WTC11 (cell line): ENCODE results near the gene CASP3. TPM values are rescaled to one million over a fixed set of nuclear protein-coding genes. Genes with fewer than 3 reads are reported as not detected.
"Not testable (repeated sequence)": the region's sequence is repeated elsewhere in the genome, so short reads cannot be mapped to it uniquely, and the experiment has no call there.

ENCODE experiments used
- ATAC-seq: fragments of 200-7000 bp; cut with Tn5 transposase; 2 replicates; pipeline ENCODE4 v1.10.0; 2021; ENCODE audit warnings: mild to moderate bottlenecking, moderate library complexity
- CTCF ChIA-PET: fragments of 300-600 bp; sonication (Branson Sonifier 250); formaldehyde crosslinking; loops from one replicate; lab custom pipeline; 2021; ENCODE audit warnings: antibody characterized with exemption; lab: Charles Lee
- POLR2A ChIA-PET: fragments of 350-600 bp; sonication (Branson Sonifier 250); formaldehyde crosslinking; loops from one replicate; lab custom pipeline; 2021; ENCODE audit warnings: antibody characterized with exemption; lab: Charles Lee
- DNase-seq: peaks from one replicate; pipeline ENCODE4 v3.0.0; 2021; ENCODE audit warnings: low spot score
- H3K27ac Mint-ChIP-seq: 2 replicates; pipeline ENCODE4 v1.8.0; 2021; ENCODE audit warnings: mixed read lengths
- H3K27me3 Mint-ChIP-seq: 2 replicates; pipeline ENCODE4 v1.8.0; 2021; ENCODE audit warnings: low read depth, mild to moderate bottlenecking, moderate library complexity, mixed read lengths
- H3K36me3 Mint-ChIP-seq: 2 replicates; pipeline ENCODE4 v1.8.0; 2021; ENCODE audit warnings: mixed read lengths
- H3K4me1 Mint-ChIP-seq: 2 replicates; pipeline ENCODE4 v1.8.0; 2022; ENCODE audit warnings: mixed read lengths
- H3K4me3 Mint-ChIP-seq: 2 replicates; pipeline ENCODE4 v1.8.0; 2021; ENCODE audit warnings: mild to moderate bottlenecking, moderate library complexity, mixed read lengths
- H3K9me3 Mint-ChIP-seq: 2 replicates; pipeline ENCODE4 v1.8.0; 2021; ENCODE audit warnings: mixed read lengths
- ATF1 ChIP-seq: sonication (generic); formaldehyde crosslinking; IDR thresholded peaks from 2 replicates; pipeline ENCODE4 v1.8.1; 2023; ENCODE audit warnings: mild to moderate bottlenecking, moderate library complexity, missing genetic modification reagents
- ELF4 ChIP-seq: sonication (generic); formaldehyde crosslinking; IDR thresholded peaks from 2 replicates; pipeline ENCODE4 v1.8.1; 2022; ENCODE audit warnings: low read depth, mild to moderate bottlenecking, moderate library complexity, missing genetic modification reagents
- ESRRA ChIP-seq: sonication (generic); formaldehyde crosslinking; IDR thresholded peaks from 2 replicates; pipeline ENCODE4 v1.8.1; 2022; ENCODE audit warnings: mild to moderate bottlenecking, missing genetic modification reagents, borderline replicate concordance
- FOXK1 ChIP-seq: sonication (generic); formaldehyde crosslinking; IDR thresholded peaks from 2 replicates; pipeline ENCODE4 v1.8.0; 2022; ENCODE audit warnings: mild to moderate bottlenecking, moderate library complexity, missing genetic modification reagents
- FOXP4 ChIP-seq: sonication (generic); formaldehyde crosslinking; IDR thresholded peaks from 2 replicates; pipeline ENCODE4 v1.8.0; 2022; ENCODE audit warnings: mild to moderate bottlenecking, missing genetic modification reagents
- TEAD4 ChIP-seq: sonication (generic); formaldehyde crosslinking; IDR thresholded peaks from 2 replicates; pipeline ENCODE4 v1.8.0; 2022; ENCODE audit warnings: mild to moderate bottlenecking, missing genetic modification reagents
- TP53 ChIP-seq: sonication (generic); formaldehyde crosslinking; IDR thresholded peaks from 2 replicates; pipeline ENCODE4 v1.8.1; 2023; ENCODE audit warnings: mild to moderate bottlenecking, missing genetic modification reagents
- ZBTB21 ChIP-seq: sonication (generic); formaldehyde crosslinking; IDR thresholded peaks from 2 replicates; pipeline ENCODE4 v1.8.1; 2023; ENCODE audit warnings: mild to moderate bottlenecking, missing genetic modification reagents, borderline replicate concordance
- ZNF317 ChIP-seq: sonication (generic); formaldehyde crosslinking; IDR thresholded peaks from 2 replicates; pipeline ENCODE4 v1.8.1; 2023; ENCODE audit warnings: low read depth, mild to moderate bottlenecking, moderate library complexity, missing genetic modification reagents, borderline replicate concordance
- total RNA-seq: library from RNA; stranded (reverse); gene quantifications from 3 replicates; pipeline ENCODE4 v1.2.3, GENCODE V29; 2021
- TF ChIP-seq, protein P1 (sequence below): sonication (generic); formaldehyde crosslinking; IDR thresholded peaks from 2 replicates; pipeline ENCODE4 v1.8.0; 2023; ENCODE audit warnings: missing genetic modification reagents, mild to moderate bottlenecking, borderline replicate concordance
- TF ChIP-seq, protein P2 (sequence below): fragments of 250-450 bp; sonication (Bioruptor Pico); IDR thresholded peaks from 2 replicates; pipeline ENCODE4 v1.9.0; 2021; ENCODE audit warnings: moderate library complexity, mild to moderate bottlenecking, inconsistent platforms, borderline replicate concordance
- TF ChIP-seq, protein P3 (sequence below): sonication (generic); formaldehyde crosslinking; IDR thresholded peaks from 2 replicates; pipeline ENCODE4 v1.8.1; 2022; ENCODE audit warnings: mild to moderate bottlenecking, moderate library complexity, missing genetic modification reagents
- TF ChIP-seq, protein P4 (sequence below): sonication (generic); formaldehyde crosslinking; IDR thresholded peaks from 2 replicates; pipeline ENCODE4 v1.8.0; 2023; ENCODE audit warnings: mild to moderate bottlenecking, missing genetic modification reagents
- TF ChIP-seq, protein P5 (sequence below): sonication (generic); formaldehyde crosslinking; IDR thresholded peaks from 2 replicates; pipeline ENCODE4 v1.8.1; 2022; ENCODE audit warnings: low read depth, mild to moderate bottlenecking, moderate library complexity, missing genetic modification reagents, borderline replicate concordance
- TF ChIP-seq, protein P6 (sequence below): sonication (generic); formaldehyde crosslinking; IDR thresholded peaks from 2 replicates; pipeline ENCODE4 v1.8.1; 2022; ENCODE audit warnings: low read depth, missing genetic modification reagents, borderline replicate concordance
- TF ChIP-seq, protein P7 (sequence below): sonication (generic); formaldehyde crosslinking; IDR thresholded peaks from 2 replicates; pipeline ENCODE4 v1.8.1; 2023; ENCODE audit warnings: mild to moderate bottlenecking, missing genetic modification reagents

CASP3 gene
- total RNA-seq, 1 experiment from 2014 or later = 78.9 TPM

- Mint-ChIP-seq H3K36me3 (0 out of 2 replicates have a peak, but pooled peaks cover 3% of the 10 kb centered on the region), H3K9me3 (no peaks in the 10 kb centered on the region), H3K27ac (no peak overlapping the region), H3K4me1 (no peaks in the 10 kb centered on the region; the same call in 1 of the 2 replicates), H3K4me3 (no peak overlapping the region), H3K27me3 (no peaks in the 10 kb centered on the region)
- TF ChIP-seq, protein P1, sequence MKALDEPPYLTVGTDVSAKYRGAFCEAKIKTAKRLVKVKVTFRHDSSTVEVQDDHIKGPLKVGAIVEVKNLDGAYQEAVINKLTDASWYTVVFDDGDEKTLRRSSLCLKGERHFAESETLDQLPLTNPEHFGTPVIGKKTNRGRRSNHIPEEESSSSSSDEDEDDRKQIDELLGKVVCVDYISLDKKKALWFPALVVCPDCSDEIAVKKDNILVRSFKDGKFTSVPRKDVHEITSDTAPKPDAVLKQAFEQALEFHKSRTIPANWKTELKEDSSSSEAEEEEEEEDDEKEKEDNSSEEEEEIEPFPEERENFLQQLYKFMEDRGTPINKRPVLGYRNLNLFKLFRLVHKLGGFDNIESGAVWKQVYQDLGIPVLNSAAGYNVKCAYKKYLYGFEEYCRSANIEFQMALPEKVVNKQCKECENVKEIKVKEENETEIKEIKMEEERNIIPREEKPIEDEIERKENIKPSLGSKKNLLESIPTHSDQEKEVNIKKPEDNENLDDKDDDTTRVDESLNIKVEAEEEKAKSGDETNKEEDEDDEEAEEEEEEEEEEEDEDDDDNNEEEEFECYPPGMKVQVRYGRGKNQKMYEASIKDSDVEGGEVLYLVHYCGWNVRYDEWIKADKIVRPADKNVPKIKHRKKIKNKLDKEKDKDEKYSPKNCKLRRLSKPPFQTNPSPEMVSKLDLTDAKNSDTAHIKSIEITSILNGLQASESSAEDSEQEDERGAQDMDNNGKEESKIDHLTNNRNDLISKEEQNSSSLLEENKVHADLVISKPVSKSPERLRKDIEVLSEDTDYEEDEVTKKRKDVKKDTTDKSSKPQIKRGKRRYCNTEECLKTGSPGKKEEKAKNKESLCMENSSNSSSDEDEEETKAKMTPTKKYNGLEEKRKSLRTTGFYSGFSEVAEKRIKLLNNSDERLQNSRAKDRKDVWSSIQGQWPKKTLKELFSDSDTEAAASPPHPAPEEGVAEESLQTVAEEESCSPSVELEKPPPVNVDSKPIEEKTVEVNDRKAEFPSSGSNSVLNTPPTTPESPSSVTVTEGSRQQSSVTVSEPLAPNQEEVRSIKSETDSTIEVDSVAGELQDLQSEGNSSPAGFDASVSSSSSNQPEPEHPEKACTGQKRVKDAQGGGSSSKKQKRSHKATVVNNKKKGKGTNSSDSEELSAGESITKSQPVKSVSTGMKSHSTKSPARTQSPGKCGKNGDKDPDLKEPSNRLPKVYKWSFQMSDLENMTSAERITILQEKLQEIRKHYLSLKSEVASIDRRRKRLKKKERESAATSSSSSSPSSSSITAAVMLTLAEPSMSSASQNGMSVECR = no peak
- TF ChIP-seq, protein P2, sequence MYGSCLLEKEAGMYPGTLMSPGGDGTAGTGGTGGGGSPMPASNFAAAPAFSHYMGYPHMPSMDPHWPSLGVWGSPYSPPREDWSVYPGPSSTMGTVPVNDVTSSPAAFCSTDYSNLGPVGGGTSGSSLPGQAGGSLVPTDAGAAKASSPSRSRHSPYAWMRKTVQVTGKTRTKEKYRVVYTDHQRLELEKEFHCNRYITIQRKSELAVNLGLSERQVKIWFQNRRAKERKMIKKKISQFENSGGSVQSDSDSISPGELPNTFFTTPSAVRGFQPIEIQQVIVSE = no peak
- TF ChIP-seq FOXP4 (no peak), ESRRA (no peak), ATF1 (no peak)
- TF ChIP-seq, protein P3, sequence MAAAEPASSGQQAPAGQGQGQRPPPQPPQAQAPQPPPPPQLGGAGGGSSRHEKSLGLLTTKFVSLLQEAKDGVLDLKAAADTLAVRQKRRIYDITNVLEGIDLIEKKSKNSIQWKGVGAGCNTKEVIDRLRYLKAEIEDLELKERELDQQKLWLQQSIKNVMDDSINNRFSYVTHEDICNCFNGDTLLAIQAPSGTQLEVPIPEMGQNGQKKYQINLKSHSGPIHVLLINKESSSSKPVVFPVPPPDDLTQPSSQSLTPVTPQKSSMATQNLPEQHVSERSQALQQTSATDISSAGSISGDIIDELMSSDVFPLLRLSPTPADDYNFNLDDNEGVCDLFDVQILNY (CRISPR knock-in tag) = no peak
- DNase-seq (no peak), ATAC-seq (no peak)
- CTCF ChIA-PET = no interaction called here
- POLR2A ChIA-PET = no interaction called here
Measured at GRCh38 chr4:184660978-184661377, 11.7 kb upstream of the CASP3 start.

- POLR2A ChIA-PET, H3K9me3 Mint-ChIP-seq, CTCF ChIA-PET, ATAC-seq, H3K4me3 Mint-ChIP-seq, DNase-seq, H3K27ac Mint-ChIP-seq, H3K36me3 Mint-ChIP-seq, H3K27me3 Mint-ChIP-seq: not testable (repeated sequence)
- peaks cover 11% of the 10 kb centered on the region for H3K4me1 Mint-ChIP-seq
Measured at GRCh38 chr4:184657820-184658219, 8.6 kb upstream of the CASP3 start.

GRCh38 chr4:184657144-184657543 lies 7.9 kb upstream of the CASP3 start:
- ChIA-PET CTCF (no interaction called here), POLR2A (interaction anchor here (0.6 kb wide), 1 partner anchor 169 kb away, joined by 4 read pairs; no protein-coding TSS in a partner anchor)
- H3K27ac Mint-ChIP-seq = no peak overlapping the region
- 0 out of 2 replicates have a peak, but pooled peaks cover 3% of the 10 kb centered on the region for H3K36me3 Mint-ChIP-seq
- H3K9me3 Mint-ChIP-seq = no peaks in the 10 kb centered on the region
- ATAC-seq = no peak
- peaks cover 13% of the 10 kb centered on the region for H3K4me1 Mint-ChIP-seq
- DNase-seq = no peak
- H3K4me3 Mint-ChIP-seq = no peak overlapping the region
- H3K27me3 Mint-ChIP-seq = no peaks in the 10 kb centered on the region
- TF ChIP-seq, protein P4, sequence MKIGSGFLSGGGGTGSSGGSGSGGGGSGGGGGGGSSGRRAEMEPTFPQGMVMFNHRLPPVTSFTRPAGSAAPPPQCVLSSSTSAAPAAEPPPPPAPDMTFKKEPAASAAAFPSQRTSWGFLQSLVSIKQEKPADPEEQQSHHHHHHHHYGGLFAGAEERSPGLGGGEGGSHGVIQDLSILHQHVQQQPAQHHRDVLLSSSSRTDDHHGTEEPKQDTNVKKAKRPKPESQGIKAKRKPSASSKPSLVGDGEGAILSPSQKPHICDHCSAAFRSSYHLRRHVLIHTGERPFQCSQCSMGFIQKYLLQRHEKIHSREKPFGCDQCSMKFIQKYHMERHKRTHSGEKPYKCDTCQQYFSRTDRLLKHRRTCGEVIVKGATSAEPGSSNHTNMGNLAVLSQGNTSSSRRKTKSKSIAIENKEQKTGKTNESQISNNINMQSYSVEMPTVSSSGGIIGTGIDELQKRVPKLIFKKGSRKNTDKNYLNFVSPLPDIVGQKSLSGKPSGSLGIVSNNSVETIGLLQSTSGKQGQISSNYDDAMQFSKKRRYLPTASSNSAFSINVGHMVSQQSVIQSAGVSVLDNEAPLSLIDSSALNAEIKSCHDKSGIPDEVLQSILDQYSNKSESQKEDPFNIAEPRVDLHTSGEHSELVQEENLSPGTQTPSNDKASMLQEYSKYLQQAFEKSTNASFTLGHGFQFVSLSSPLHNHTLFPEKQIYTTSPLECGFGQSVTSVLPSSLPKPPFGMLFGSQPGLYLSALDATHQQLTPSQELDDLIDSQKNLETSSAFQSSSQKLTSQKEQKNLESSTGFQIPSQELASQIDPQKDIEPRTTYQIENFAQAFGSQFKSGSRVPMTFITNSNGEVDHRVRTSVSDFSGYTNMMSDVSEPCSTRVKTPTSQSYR = no peak
- TF ChIP-seq, protein P5, sequence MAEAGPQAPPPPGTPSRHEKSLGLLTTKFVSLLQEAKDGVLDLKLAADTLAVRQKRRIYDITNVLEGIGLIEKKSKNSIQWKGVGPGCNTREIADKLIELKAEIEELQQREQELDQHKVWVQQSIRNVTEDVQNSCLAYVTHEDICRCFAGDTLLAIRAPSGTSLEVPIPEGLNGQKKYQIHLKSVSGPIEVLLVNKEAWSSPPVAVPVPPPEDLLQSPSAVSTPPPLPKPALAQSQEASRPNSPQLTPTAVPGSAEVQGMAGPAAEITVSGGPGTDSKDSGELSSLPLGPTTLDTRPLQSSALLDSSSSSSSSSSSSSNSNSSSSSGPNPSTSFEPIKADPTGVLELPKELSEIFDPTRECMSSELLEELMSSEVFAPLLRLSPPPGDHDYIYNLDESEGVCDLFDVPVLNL (CRISPR knock-in tag) = no peak
- TF ChIP-seq, protein P6, sequence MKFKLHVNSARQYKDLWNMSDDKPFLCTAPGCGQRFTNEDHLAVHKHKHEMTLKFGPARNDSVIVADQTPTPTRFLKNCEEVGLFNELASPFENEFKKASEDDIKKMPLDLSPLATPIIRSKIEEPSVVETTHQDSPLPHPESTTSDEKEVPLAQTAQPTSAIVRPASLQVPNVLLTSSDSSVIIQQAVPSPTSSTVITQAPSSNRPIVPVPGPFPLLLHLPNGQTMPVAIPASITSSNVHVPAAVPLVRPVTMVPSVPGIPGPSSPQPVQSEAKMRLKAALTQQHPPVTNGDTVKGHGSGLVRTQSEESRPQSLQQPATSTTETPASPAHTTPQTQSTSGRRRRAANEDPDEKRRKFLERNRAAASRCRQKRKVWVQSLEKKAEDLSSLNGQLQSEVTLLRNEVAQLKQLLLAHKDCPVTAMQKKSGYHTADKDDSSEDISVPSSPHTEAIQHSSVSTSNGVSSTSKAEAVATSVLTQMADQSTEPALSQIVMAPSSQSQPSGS (CRISPR knock-in tag) = no peak
- TF ChIP-seq ZNF317 (no peak), TP53 (CRISPR knock-in tag) (no peak), TEAD4 (CRISPR knock-in tag) (no peak), ELF4 (no peak), FOXK1 (CRISPR knock-in tag) (no peak), ZBTB21 (CRISPR knock-in tag) (no peak)
- TF ChIP-seq, protein P7, sequence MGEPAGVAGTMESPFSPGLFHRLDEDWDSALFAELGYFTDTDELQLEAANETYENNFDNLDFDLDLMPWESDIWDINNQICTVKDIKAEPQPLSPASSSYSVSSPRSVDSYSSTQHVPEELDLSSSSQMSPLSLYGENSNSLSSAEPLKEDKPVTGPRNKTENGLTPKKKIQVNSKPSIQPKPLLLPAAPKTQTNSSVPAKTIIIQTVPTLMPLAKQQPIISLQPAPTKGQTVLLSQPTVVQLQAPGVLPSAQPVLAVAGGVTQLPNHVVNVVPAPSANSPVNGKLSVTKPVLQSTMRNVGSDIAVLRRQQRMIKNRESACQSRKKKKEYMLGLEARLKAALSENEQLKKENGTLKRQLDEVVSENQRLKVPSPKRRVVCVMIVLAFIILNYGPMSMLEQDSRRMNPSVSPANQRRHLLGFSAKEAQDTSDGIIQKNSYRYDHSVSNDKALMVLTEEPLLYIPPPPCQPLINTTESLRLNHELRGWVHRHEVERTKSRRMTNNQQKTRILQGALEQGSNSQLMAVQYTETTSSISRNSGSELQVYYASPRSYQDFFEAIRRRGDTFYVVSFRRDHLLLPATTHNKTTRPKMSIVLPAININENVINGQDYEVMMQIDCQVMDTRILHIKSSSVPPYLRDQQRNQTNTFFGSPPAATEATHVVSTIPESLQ (CRISPR knock-in tag) = no peak
